ENCODE measurements around the gene SCAI. TPM values are rescaled to one million over a fixed set of nuclear protein-coding genes. Genes with fewer than 3 reads are reported as not detected.
A peak's percentile ranks its signal among the peaks of the same experiment; 100 is the strongest.

SCAI gene
- total RNA-seq, 4 donors from 2014 or later, result 5.6 to 10.4 (median 7.8) TPM

- TF ChIP-seq POLR2A (IDR thresholded peaks at IDR 0.05; ENCODE audit: low read depth) (no peak), EP300 (IDR thresholded peaks at IDR 0.05) (no peak), CTCF (IDR thresholded peaks at IDR 0.05) (no peak), POLR2AphosphoS5 (IDR thresholded peaks at IDR 0.05) (no peak)
- Histone ChIP-seq H3K36me3 (peaks cover 0 to 22% (median 12%) of the 10 kb centered on the region in 4 donors), H3K4me3 (no peak overlapping the region), H3K27ac (replicated peaks in 1 of 4) (peak overlapping the region; percentile 52 to 69 (median 62)), H3K4me1 (peaks cover 5 to 43% (median 40%) of the 10 kb centered on the region in 4 donors), H3K9me3 (no peaks in the 10 kb centered on the region), H3K27me3 (no peaks in the 10 kb centered on the region)
- DNase-seq (ENCODE audit: extremely low spot score), result no peak
- intact Hi-C loops (cut with DNase I), result no loop called here
Observed at GRCh38 chr9:125160750-125161149, 17.4 kb upstream of the SCAI start.

GRCh38 chr9:125156551-125156950 is 13.2 kb upstream of the SCAI start:
- 93% methylated on average over 2 of the region's 2 CpGs for WGBS
- Histone ChIP-seq H3K4me1 (peaks cover 5 to 46% (median 37%) of the 10 kb centered on the region in 4 donors), H3K27ac (replicated peaks in 1 of 4) (no peak overlapping the region), H3K27me3 (no peaks in the 10 kb centered on the region), H3K4me3 (no peak overlapping the region), H3K9me3 (no peaks in the 10 kb centered on the region), H3K36me3 (peaks cover 21 to 53% (median 34%) of the 10 kb centered on the region in 4 donors)
- TF ChIP-seq CTCF (IDR thresholded peaks at IDR 0.05) (no peak), EP300 (IDR thresholded peaks at IDR 0.05) (no peak), POLR2AphosphoS5 (IDR thresholded peaks at IDR 0.05) (no peak), POLR2A (IDR thresholded peaks at IDR 0.05; ENCODE audit: low read depth) (no peak)
- no peak for DNase-seq (ENCODE audit: extremely low spot score)
- intact Hi-C loops (cut with DNase I), result no loop called here

GRCh38 chr9:125153712-125154367 is 10.5 kb upstream of the SCAI start:
- H3K9me3 ChIP-seq, result no peaks in the 10 kb centered on the region
- peaks cover 35 to 79% (median 56%) of the 10 kb centered on the region in 4 donors for H3K36me3 ChIP-seq
- H3K4me3 ChIP-seq, result no peak overlapping the region
- TF ChIP-seq EP300 (IDR thresholded peaks at IDR 0.05) (no peak), CTCF (IDR thresholded peaks at IDR 0.05) (no peak), POLR2AphosphoS5 (IDR thresholded peaks at IDR 0.05) (no peak), POLR2A (IDR thresholded peaks at IDR 0.05; ENCODE audit: low read depth) (no peak)
- peak overlapping the region in 1 of 4 donors; percentile 0 for H3K27ac ChIP-seq (replicated peaks in 1 of 4)
- peaks cover 0 to 24% (median 14%) of the 10 kb centered on the region in 4 donors for H3K4me1 ChIP-seq
- WGBS, result 64% methylated on average over 4 of the region's 4 CpGs
- intact Hi-C loops (cut with DNase I), result no loop called here
- no peak for DNase-seq (ENCODE audit: extremely low spot score)
- no peaks in the 10 kb centered on the region for H3K27me3 ChIP-seq

- 96% methylated on average over 2 of the region's 2 CpGs for WGBS
- intact Hi-C loops (cut with DNase I), result no loop called here
- TF ChIP-seq POLR2AphosphoS5 (IDR thresholded peaks at IDR 0.05), result no peak
- no peak for TF ChIP-seq POLR2A (IDR thresholded peaks at IDR 0.05; ENCODE audit: low read depth)
- no peak for TF ChIP-seq EP300 (IDR thresholded peaks at IDR 0.05)
- TF ChIP-seq CTCF (IDR thresholded peaks at IDR 0.05), result no peak
- Histone ChIP-seq H3K27ac (replicated peaks in 1 of 4) (no peak overlapping the region), H3K27me3 (no peaks in the 10 kb centered on the region), H3K36me3 (peaks cover 35 to 66% (median 50%) of the 10 kb centered on the region in 4 donors), H3K4me1 (peaks cover 0 to 27% (median 18%) of the 10 kb centered on the region in 4 donors), H3K9me3 (no peaks in the 10 kb centered on the region), H3K4me3 (no peak overlapping the region)
- no peak for DNase-seq (ENCODE audit: extremely low spot score)
Observed at GRCh38 chr9:125151730-125152129, 8.4 kb upstream of the SCAI start.
